Effector CD4-positive, alpha-beta T cell (primary cell): Measurements from ENCODE around the gene GRK6.

Experiments
- DNase-seq: peaks from one replicate; pipeline ENCODE4 v3.0.0-alpha.2; 2020

Gene GRK6

GRCh38 chr5:177440990-177441780 is 14.7 kb downstream of the GRK6 start:
- no peak for DNase-seq

GRCh38 chr5:177442066-177442826 is 15.8 kb downstream of the GRK6 start:
- no peak for DNase-seq

- DNase-seq: no peak
These were observed 16.9 kb downstream of the GRK6 start for GRCh38 chr5:177443144-177443983.

- no peak for DNase-seq
These were observed 17.9 kb downstream of the GRK6 start for GRCh38 chr5:177444106-177445051.

- DNase-seq: no peak
These were observed 18.8 kb downstream of the GRK6 start for GRCh38 chr5:177445052-177445916.

GRCh38 chr5:177445917-177446199 is 19.4 kb downstream of the GRK6 start:
- no peak for DNase-seq

GRCh38 chr5:177446200-177447065 is 20.0 kb downstream of the GRK6 start, which contains the start of gene PRR7:
TSS of gene PRR7 (plus strand) at chr5:177446814. CDS start at chr5:177455068, 8,254 bp downstream.
- DNase-seq: peak; percentile 55

GRCh38 chr5:177447066-177447610 is 20.7 kb downstream of the GRK6 start:
- DNase-seq: peak; percentile 81

GRCh38 chr5:177447611-177448243 is 21.3 kb downstream of the GRK6 start:
- no peak for DNase-seq

- no peak for DNase-seq
These were observed 21.9 kb downstream of the GRK6 start for GRCh38 chr5:177448244-177448950.

- DNase-seq: no peak
These were observed 22.9 kb downstream of the GRK6 start for GRCh38 chr5:177449140-177450061.

GRCh38 chr5:177450667-177451424 is 24.4 kb downstream of the GRK6 start:
- no peak for DNase-seq

GRCh38 chr5:177452688-177453638 is 26.5 kb downstream of the GRK6 start:
- DNase-seq: no peak

- no peak for DNase-seq
These were observed 27.4 kb downstream of the GRK6 start for GRCh38 chr5:177453852-177454396.

- peak; percentile 95 for DNase-seq
These were observed 28.0 kb downstream of the GRK6 start for GRCh38 chr5:177454397-177455035.
